ENCODE results near the gene ARL13A.
"Not testable (repeated sequence)": the region's sequence is repeated elsewhere in the genome, so short reads cannot be mapped to it uniquely, and the experiment has no call there.

ARL13A gene

GRCh38 chrX:100962811-100963210, 6.7 kb upstream of the ARL13A start:
- no peak overlapping the region for H3K4me2 ChIP-seq (ENCODE audit: low read length)
- H3K4me3 ChIP-seq (ENCODE audit: low read length), result no peak overlapping the region
- no peaks in the 10 kb centered on the region for H3K36me3 ChIP-seq (ENCODE audit: insufficient read depth, low read length)
- H3K9ac ChIP-seq (ENCODE audit: low read depth, low read length), result no peak overlapping the region
- no peaks in the 10 kb centered on the region for H3K9me3 ChIP-seq (replicated peaks; ENCODE audit: low read length)
- no peaks in the 10 kb centered on the region for H3K27me3 ChIP-seq (ENCODE audit: control insufficient read depth, insufficient read depth, low read length)
- H3K4me1 ChIP-seq (ENCODE audit: control insufficient read depth, insufficient read depth, low read length), result no peaks in the 10 kb centered on the region

- H3K4me3 ChIP-seq (ENCODE audit: low read length), result no peak overlapping the region
- H3K9me3 ChIP-seq (replicated peaks; ENCODE audit: low read length), result no peaks in the 10 kb centered on the region
- H3K4me2 ChIP-seq (ENCODE audit: low read length), result no peak overlapping the region
- no peaks in the 10 kb centered on the region for H3K36me3 ChIP-seq (ENCODE audit: insufficient read depth, low read length)
- no peaks in the 10 kb centered on the region for H3K4me1 ChIP-seq (ENCODE audit: control insufficient read depth, insufficient read depth, low read length)
- no peak overlapping the region for H3K9ac ChIP-seq (ENCODE audit: low read depth, low read length)
- H3K27me3 ChIP-seq (ENCODE audit: control insufficient read depth, insufficient read depth, low read length), result no peaks in the 10 kb centered on the region
Observed at GRCh38 chrX:100964362-100964761, 5.1 kb upstream of the ARL13A start.

- H3K27me3 ChIP-seq (ENCODE audit: control insufficient read depth, insufficient read depth, low read length), result no peaks in the 10 kb centered on the region
- no peak overlapping the region for H3K4me2 ChIP-seq (ENCODE audit: low read length)
- H3K9ac ChIP-seq (ENCODE audit: low read depth, low read length), result no peak overlapping the region
- H3K9me3 ChIP-seq (replicated peaks; ENCODE audit: low read length), result no peaks in the 10 kb centered on the region
- H3K4me3 ChIP-seq (ENCODE audit: low read length), result no peak overlapping the region
- peaks cover 14% of the 10 kb centered on the region for H3K4me1 ChIP-seq (ENCODE audit: control insufficient read depth, insufficient read depth, low read length)
- H3K36me3 ChIP-seq (ENCODE audit: insufficient read depth, low read length), result no peaks in the 10 kb centered on the region
Observed at GRCh38 chrX:100969936-100970335, 428 bp downstream of the ARL13A start.

- no peak overlapping the region for H3K4me3 ChIP-seq (ENCODE audit: low read length)
- H3K9ac ChIP-seq (ENCODE audit: low read depth, low read length), result no peak overlapping the region
- H3K4me2 ChIP-seq (ENCODE audit: low read length), result no peak overlapping the region
- no peaks in the 10 kb centered on the region for H3K9me3 ChIP-seq (replicated peaks; ENCODE audit: low read length)
- H3K36me3 ChIP-seq (ENCODE audit: insufficient read depth, low read length), result no peaks in the 10 kb centered on the region
- no peaks in the 10 kb centered on the region for H3K27me3 ChIP-seq (ENCODE audit: control insufficient read depth, insufficient read depth, low read length)
- H3K4me1 ChIP-seq (ENCODE audit: control insufficient read depth, insufficient read depth, low read length), result peaks cover 35% of the 10 kb centered on the region
Observed at GRCh38 chrX:100973411-100973810, 3.9 kb downstream of the ARL13A start.

- no peaks in the 10 kb centered on the region for H3K9me3 ChIP-seq (replicated peaks; ENCODE audit: low read length)
- no peaks in the 10 kb centered on the region for H3K27me3 ChIP-seq (ENCODE audit: control insufficient read depth, insufficient read depth, low read length)
- no peak overlapping the region for H3K4me2 ChIP-seq (ENCODE audit: low read length)
- H3K4me3 ChIP-seq (ENCODE audit: low read length), result no peak overlapping the region
- H3K9ac ChIP-seq (ENCODE audit: low read depth, low read length), result no peak overlapping the region
- H3K36me3 ChIP-seq (ENCODE audit: insufficient read depth, low read length), result no peaks in the 10 kb centered on the region
- peaks cover 43% of the 10 kb centered on the region for H3K4me1 ChIP-seq (ENCODE audit: control insufficient read depth, insufficient read depth, low read length)
Observed at GRCh38 chrX:100975212-100975611, 5.7 kb downstream of the ARL13A start.

- no peaks in the 10 kb centered on the region for H3K36me3 ChIP-seq (ENCODE audit: insufficient read depth, low read length)
- no peak overlapping the region for H3K9ac ChIP-seq (ENCODE audit: low read depth, low read length)
- no peak overlapping the region for H3K4me3 ChIP-seq (ENCODE audit: low read length)
- H3K9me3 ChIP-seq (replicated peaks; ENCODE audit: low read length), result no peaks in the 10 kb centered on the region
- H3K4me1 ChIP-seq (ENCODE audit: control insufficient read depth, insufficient read depth, low read length), result peaks cover 52% of the 10 kb centered on the region
- H3K4me2 ChIP-seq (ENCODE audit: low read length), result no peak overlapping the region
- H3K27me3 ChIP-seq (ENCODE audit: control insufficient read depth, insufficient read depth, low read length), result no peaks in the 10 kb centered on the region
Observed at GRCh38 chrX:100976211-100976610, 6.7 kb downstream of the ARL13A start.

- Histone ChIP-seq H3K9ac (ENCODE audit: low read depth, low read length) (peak overlapping the region; percentile 72), H3K36me3 (ENCODE audit: insufficient read depth, low read length) (no peaks in the 10 kb centered on the region), H3K27me3 (ENCODE audit: control insufficient read depth, insufficient read depth, low read length) (no peaks in the 10 kb centered on the region), H3K9me3 (replicated peaks; ENCODE audit: low read length) (no peaks in the 10 kb centered on the region), H3K4me2 (ENCODE audit: low read length) (no peak overlapping the region), H3K4me1 (ENCODE audit: control insufficient read depth, insufficient read depth, low read length) (peaks cover 45% of the 10 kb centered on the region), H3K4me3 (ENCODE audit: low read length) (no peak overlapping the region)
Observed at GRCh38 chrX:100979881-100980607, 10.5 kb downstream of the ARL13A start.

GRCh38 chrX:100980608-100981497, 11.3 kb downstream of the ARL13A start:
- Histone ChIP-seq H3K36me3 (ENCODE audit: insufficient read depth, low read length) (no peaks in the 10 kb centered on the region), H3K4me2 (ENCODE audit: low read length) (no peak overlapping the region), H3K27me3 (ENCODE audit: control insufficient read depth, insufficient read depth, low read length) (no peaks in the 10 kb centered on the region), H3K9me3 (replicated peaks; ENCODE audit: low read length) (no peaks in the 10 kb centered on the region), H3K4me3 (ENCODE audit: low read length) (no peak overlapping the region), H3K9ac (ENCODE audit: low read depth, low read length) (peak overlapping the region; percentile 72), H3K4me1 (ENCODE audit: control insufficient read depth, insufficient read depth, low read length) (peaks cover 37% of the 10 kb centered on the region)

- Histone ChIP-seq H3K4me1 (ENCODE audit: control insufficient read depth, insufficient read depth, low read length) (peaks cover 31% of the 10 kb centered on the region), H3K9ac (ENCODE audit: low read depth, low read length) (peak overlapping the region; percentile 72)
- H3K4me2 ChIP-seq (ENCODE audit: low read length); H3K36me3 ChIP-seq (ENCODE audit: insufficient read depth, low read length); H3K27me3 ChIP-seq (ENCODE audit: control insufficient read depth, insufficient read depth, low read length); H3K4me3 ChIP-seq (ENCODE audit: low read length); H3K9me3 ChIP-seq (replicated peaks; ENCODE audit: low read length): not testable (repeated sequence)
Observed at GRCh38 chrX:100981498-100981845, 12.0 kb downstream of the ARL13A start.

- H3K4me2 ChIP-seq (ENCODE audit: low read length), result no peak overlapping the region
- no peaks in the 10 kb centered on the region for H3K9me3 ChIP-seq (replicated peaks; ENCODE audit: low read length)
- peaks cover 22% of the 10 kb centered on the region for H3K4me1 ChIP-seq (ENCODE audit: control insufficient read depth, insufficient read depth, low read length)
- no peaks in the 10 kb centered on the region for H3K27me3 ChIP-seq (ENCODE audit: control insufficient read depth, insufficient read depth, low read length)
- no peak overlapping the region for H3K9ac ChIP-seq (ENCODE audit: low read depth, low read length)
- no peak overlapping the region for H3K4me3 ChIP-seq (ENCODE audit: low read length)
- H3K36me3 ChIP-seq (ENCODE audit: insufficient read depth, low read length), result no peaks in the 10 kb centered on the region
Observed at GRCh38 chrX:100984818-100985217, 15.3 kb downstream of the ARL13A start.

- Histone ChIP-seq H3K4me3 (ENCODE audit: low read length) (no peak overlapping the region), H3K27me3 (ENCODE audit: control insufficient read depth, insufficient read depth, low read length) (no peaks in the 10 kb centered on the region), H3K9me3 (replicated peaks; ENCODE audit: low read length) (no peaks in the 10 kb centered on the region), H3K4me2 (ENCODE audit: low read length) (no peak overlapping the region), H3K9ac (ENCODE audit: low read depth, low read length) (no peak overlapping the region), H3K36me3 (ENCODE audit: insufficient read depth, low read length) (no peaks in the 10 kb centered on the region), H3K4me1 (ENCODE audit: control insufficient read depth, insufficient read depth, low read length) (peaks cover 17% of the 10 kb centered on the region)
Observed at GRCh38 chrX:100990139-100990538, 20.6 kb downstream of the ARL13A start.
